ENCODE results near the gene SMYD3. TPM values are rescaled to one million over a fixed set of nuclear protein-coding genes. Genes with fewer than 3 reads are reported as not detected.
A peak's percentile ranks its signal among the peaks of the same experiment; 100 is the strongest.

Gene SMYD3
- total and polyA plus RNA-seq, 11 donors = 6.3 to 12.1 (median 9.5) TPM

- no peaks in the 10 kb centered on the region for H3K36me3 ChIP-seq
- no peak overlapping the region for H3K27ac ChIP-seq
- ATAC-seq (no peak), DNase-seq (no peak)
- peaks cover 0 to 30% (median 0%) of the 10 kb centered on the region in 12 donors for H3K4me1 ChIP-seq
- intact Hi-C loops (cut with DNase I) = no loop called here
- H3K4me3 ChIP-seq = no peak overlapping the region
- 63 to 81% (median 79%) methylated on average over 2 of the region's 2 CpGs for WGBS, 4 donors
- TF ChIP-seq POLR2A (IDR thresholded peaks at IDR 0.05) = no peak
- no peak for TF ChIP-seq CTCF (IDR thresholded peaks at IDR 0.05)
- no peaks in the 10 kb centered on the region for H3K9me3 ChIP-seq
- H3K27me3 ChIP-seq = no peaks in the 10 kb centered on the region
Measured at GRCh38 chr1:246157516-246157915, 349.6 kb downstream of the SMYD3 start.

GRCh38 chr1:246156847-246157246 is 350.2 kb downstream of the SMYD3 start:
- DNase-seq = no peak
- ATAC-seq = no peak
- no peak for TF ChIP-seq POLR2A (IDR thresholded peaks at IDR 0.05)
- no peak for TF ChIP-seq CTCF (IDR thresholded peaks at IDR 0.05)
- no peaks in the 10 kb centered on the region for H3K27me3 ChIP-seq
- no peaks in the 10 kb centered on the region for H3K36me3 ChIP-seq
- peaks cover 0 to 37% (median 0%) of the 10 kb centered on the region in 12 donors for H3K4me1 ChIP-seq
- 93 to 96% (median 96%) methylated on average over 12 of the region's 12 CpGs for WGBS, 4 donors
- no peaks in the 10 kb centered on the region for H3K9me3 ChIP-seq
- intact Hi-C loops (cut with DNase I) = no loop called here
- peak overlapping the region in 1 of 12 donors; percentile 54 for H3K27ac ChIP-seq
- H3K4me3 ChIP-seq = no peak overlapping the region

- H3K4me3 ChIP-seq = no peak overlapping the region
- ATAC-seq (no peak), DNase-seq (no peak)
- no peaks in the 10 kb centered on the region for H3K27me3 ChIP-seq
- peak overlapping the region in 2 of 12 donors; percentile 9 to 54 for H3K27ac ChIP-seq
- H3K9me3 ChIP-seq = no peaks in the 10 kb centered on the region
- no peaks in the 10 kb centered on the region for H3K36me3 ChIP-seq
- peaks cover 0 to 41% (median 0%) of the 10 kb centered on the region in 12 donors for H3K4me1 ChIP-seq
- WGBS, 4 donors = 62 to 84% (median 79%) methylated on average over 4 of the region's 4 CpGs
- intact Hi-C loops (cut with DNase I) = no loop called here
- TF ChIP-seq CTCF (IDR thresholded peaks at IDR 0.05) = no peak
- TF ChIP-seq POLR2A (IDR thresholded peaks at IDR 0.05) = no peak
Measured at GRCh38 chr1:246155923-246156322, 351.2 kb downstream of the SMYD3 start.

- no peaks in the 10 kb centered on the region for H3K27me3 ChIP-seq
- no peaks in the 10 kb centered on the region for H3K36me3 ChIP-seq
- no peak for DNase-seq
- H3K4me1 ChIP-seq = peaks cover 0 to 41% (median 0%) of the 10 kb centered on the region in 12 donors
- 88 to 99% (median 95%) methylated on average over 3 of the region's 3 CpGs for WGBS, 4 donors
- H3K27ac ChIP-seq = no peak overlapping the region
- TF ChIP-seq POLR2A (IDR thresholded peaks at IDR 0.05) (no peak), CTCF (IDR thresholded peaks at IDR 0.05) (no peak)
- H3K4me3 ChIP-seq = no peak overlapping the region
- ATAC-seq = no peak
- peaks cover 0 to under 1% (median 0%) of the 10 kb centered on the region in 12 donors for H3K9me3 ChIP-seq
- intact Hi-C loops (cut with DNase I) = no loop called here
Measured at GRCh38 chr1:246153796-246154212, 353.3 kb downstream of the SMYD3 start.

Measured in heart left ventricle (tissue), 16 donors.